Prostate gland (tissue), 2 donors: ENCODE measurements around the gene TRPC1.

Experiments
- POLR2A ChIP-seq: fragments of 450-650 bp; IDR thresholded peaks from one replicate; pipeline ENCODE4 v1.6.1; 2016; ENCODE audit warnings: antibody characterized with exemption, mild to moderate bottlenecking
- POLR2AphosphoS5 ChIP-seq: sonication (generic); formaldehyde crosslinking; IDR thresholded peaks from one replicate; pipeline ENCODE4 v1.6.1; 2017; ENCODE audit warnings: antibody characterized with exemption
- TF ChIP-seq, protein P1 (sequence below), 4 experiments: fragments of 200-600 bp in 2 of 4; fragments of 450-650 bp in 2 of 4; sonication (generic) in 2 of 4; IDR thresholded peaks; 1 replicate in 3 of 4; 2 replicates in 1 of 4; pipeline ENCODE4 v1.5.1; 2016 to 2019; ENCODE audit warnings: antibody characterized with exemption in 4 of 4, mild to moderate bottlenecking in 2 of 4, moderate library complexity in 2 of 4

DNA sequence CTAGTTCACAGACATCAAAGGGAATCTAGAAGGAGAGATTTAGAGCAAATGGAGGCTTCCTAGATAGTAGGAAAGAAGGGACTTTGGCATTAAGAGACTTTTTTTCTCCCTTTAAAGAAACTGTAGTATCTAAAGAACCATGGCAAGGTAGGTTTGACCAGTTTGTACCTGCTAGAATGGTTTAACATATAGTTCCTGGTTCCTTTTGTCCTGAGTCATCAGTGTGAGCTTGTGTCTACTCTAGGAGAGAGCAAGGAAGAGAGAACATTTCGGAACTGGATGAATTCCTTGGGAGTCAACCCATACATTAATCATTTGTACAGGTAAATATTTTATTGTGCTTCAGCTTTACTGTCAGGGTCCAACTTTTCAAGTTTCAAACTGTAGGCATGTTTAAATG, 29.6 kb upstream of the TRPC1 start:
- TF ChIP-seq, protein P1, sequence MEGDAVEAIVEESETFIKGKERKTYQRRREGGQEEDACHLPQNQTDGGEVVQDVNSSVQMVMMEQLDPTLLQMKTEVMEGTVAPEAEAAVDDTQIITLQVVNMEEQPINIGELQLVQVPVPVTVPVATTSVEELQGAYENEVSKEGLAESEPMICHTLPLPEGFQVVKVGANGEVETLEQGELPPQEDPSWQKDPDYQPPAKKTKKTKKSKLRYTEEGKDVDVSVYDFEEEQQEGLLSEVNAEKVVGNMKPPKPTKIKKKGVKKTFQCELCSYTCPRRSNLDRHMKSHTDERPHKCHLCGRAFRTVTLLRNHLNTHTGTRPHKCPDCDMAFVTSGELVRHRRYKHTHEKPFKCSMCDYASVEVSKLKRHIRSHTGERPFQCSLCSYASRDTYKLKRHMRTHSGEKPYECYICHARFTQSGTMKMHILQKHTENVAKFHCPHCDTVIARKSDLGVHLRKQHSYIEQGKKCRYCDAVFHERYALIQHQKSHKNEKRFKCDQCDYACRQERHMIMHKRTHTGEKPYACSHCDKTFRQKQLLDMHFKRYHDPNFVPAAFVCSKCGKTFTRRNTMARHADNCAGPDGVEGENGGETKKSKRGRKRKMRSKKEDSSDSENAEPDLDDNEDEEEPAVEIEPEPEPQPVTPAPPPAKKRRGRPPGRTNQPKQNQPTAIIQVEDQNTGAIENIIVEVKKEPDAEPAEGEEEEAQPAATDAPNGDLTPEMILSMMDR (IDR thresholded peaks at IDR 0.05): no peak
- no peak for TF ChIP-seq POLR2AphosphoS5
- TF ChIP-seq POLR2A: no peak
